Hair follicle dermal papilla cell (primary cell): ENCODE data around the gene SMAP1. TPM values are rescaled to one million over a fixed set of nuclear protein-coding genes. Genes with fewer than 3 reads are reported as not detected.

ENCODE experiments used
- total RNA-seq: library from RNA; depleted of rRNA; stranded (reverse); fragments of >200 nt; gene quantifications from 2 replicates; pipeline ENCODE4 v1.2.3, GENCODE V29; 2012

The SMAP1 gene
- total RNA-seq: 18.5 and 22.0 TPM in 2 replicates

DNA sequence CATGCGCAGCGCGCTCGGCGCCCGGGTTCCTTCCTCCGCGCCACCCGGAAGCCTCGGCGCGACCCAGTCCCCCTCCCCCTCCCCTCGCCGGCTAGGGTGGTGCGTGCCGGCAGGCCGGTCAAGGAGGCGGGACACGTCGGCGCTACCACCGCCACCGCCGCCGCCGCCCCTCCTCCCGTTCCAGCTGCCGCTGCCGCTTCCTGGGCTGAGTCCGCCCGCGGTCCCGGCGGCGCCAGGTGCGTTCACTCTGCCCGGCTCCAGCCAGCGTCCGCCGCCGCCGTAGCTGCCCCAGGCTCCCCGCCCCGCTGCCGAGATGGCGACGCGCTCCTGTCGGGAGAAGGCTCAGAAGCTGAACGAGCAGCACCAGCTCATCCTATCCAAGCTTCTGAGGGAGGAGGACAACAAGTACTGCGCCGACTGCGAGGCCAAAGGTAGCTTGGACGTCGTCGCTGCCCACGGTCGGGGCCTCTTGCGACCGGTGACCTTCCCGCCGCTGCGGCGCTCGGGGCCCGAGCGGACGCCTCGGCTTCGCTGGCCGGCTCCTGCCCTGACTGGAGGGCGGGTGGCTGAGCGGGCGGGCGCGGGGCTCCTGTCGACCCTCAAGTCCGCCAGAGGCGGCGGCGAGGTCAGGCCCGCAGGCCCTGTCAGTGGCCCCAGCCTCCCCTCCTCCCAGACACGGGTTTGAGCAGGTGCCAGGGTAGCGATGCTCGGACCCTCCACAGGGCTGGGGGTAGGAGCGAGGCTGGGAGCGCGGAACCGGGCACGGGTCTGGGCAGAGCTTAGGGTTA, at the start of gene SMAP1:
Gene SMAP1, plus strand, starts transcription at position 173 of the 788 bp plus-strand sequence. Its CDS starts 141 bp downstream, at position 314.

Other genes starting within 250 kb of the SMAP1 start
- 5.0 and 5.2 TPM in 2 replicates for gene SDHAF4, start 101.0 kb upstream of the SMAP1 start, total RNA-seq